ENCODE data around the gene ITGB3. TPM values are rescaled to one million over a fixed set of nuclear protein-coding genes. Genes with fewer than 3 reads are reported as not detected.

ITGB3 gene
- total and polyA plus RNA-seq, 9 of the 15 experiments (the other 6 are each of a cell fraction or from before 2014, with no cell fraction given): 0.08 to 2.6 (median 0.62) TPM; not detected in 1

DNA sequence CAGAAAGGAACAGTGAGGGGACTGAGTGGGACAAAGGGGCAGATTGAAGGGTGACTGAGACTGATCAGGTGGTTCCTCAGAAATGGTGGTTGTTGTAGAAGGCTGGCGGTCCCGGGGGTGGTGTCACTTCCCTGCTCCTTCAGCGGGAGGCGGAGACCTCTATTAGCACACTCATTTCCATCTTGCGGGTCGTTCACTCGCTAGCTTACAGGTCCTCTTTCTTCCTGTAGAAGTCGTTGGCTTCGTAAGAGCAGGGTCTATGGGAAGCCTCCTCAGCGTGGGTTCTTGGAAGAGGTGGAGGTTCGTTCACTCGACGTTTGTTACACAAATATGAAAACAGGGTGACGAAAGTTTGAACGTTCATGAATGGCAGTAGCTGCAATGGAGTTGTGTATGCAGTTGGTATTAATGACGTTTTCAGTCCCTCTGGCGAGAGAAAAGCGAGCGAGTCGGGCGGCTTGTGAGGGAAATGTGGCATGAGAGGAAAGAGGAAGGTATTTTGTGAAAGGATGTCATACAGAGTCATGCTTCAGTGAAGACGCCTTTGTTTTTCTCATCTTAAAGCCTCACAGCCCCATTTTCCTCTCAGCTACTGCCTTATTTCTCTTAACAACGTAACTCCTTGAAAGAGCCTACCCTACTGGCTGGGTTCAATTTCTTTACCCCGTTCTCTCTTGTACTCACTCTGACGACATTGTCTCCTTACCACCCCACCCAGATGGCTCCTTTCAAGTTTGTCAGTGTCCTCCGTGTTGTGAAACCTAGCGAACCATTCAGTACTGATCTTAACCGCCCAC lies 70.8 kb downstream of the ITGB3 start (continued):
- TF ChIP-seq ILF3 (IDR thresholded peaks at IDR 0.05; ENCODE audit: borderline replicate concordance): no peak

DNA sequence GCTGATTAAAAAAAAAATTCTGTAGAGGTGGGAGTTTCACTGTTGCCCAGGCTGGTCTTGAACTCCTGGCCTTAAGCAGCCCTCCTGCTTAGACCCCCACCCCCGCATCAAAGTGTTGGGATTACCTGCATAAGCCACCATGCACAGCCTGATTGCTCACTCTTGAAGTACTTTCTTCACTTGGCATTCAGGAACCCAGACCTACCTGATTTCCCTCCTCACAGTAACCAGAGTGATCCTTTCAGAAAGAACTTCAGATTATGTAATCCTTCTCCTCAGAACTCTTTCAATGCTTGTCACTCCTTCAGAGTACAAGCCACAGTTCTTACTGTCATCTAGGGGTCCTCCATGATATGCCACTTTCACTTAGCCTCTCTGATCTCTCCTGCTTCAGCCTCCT lies 71.5 kb downstream of the ITGB3 start:
- ATAC-seq (no peak), FAIRE-seq (no peak), DNase-seq (ENCODE audit: extremely low read depth in 1 of 4, low spot score in 3 of 4) (no peak)
- in situ Hi-C loops (cut with MboI) (no loop called here), intact Hi-C loops (cut with micrococcal nuclease) (no loop called here)
- Histone ChIP-seq H2AFZ (ENCODE audit: low read depth, low read length) (no peak overlapping the region), H3K4me3 (no peak overlapping the region), H4K20me1 (replicated peaks; ENCODE audit: control insufficient read depth, insufficient read depth, low read length) (no peaks in the 10 kb centered on the region), H3K9me1 (ENCODE audit: control insufficient read depth, insufficient read depth, low read length) (no peaks in the 10 kb centered on the region), H3K36me3 (ENCODE audit: control insufficient read depth, insufficient read depth, low read length) (no peaks in the 10 kb centered on the region), H3K27me3 (ENCODE audit: control insufficient read depth in 2 of 2, insufficient read depth in 2 of 2, low read length in 2 of 2) (no peaks in the 10 kb centered on the region), H3K79me2 (ENCODE audit: control insufficient read depth, insufficient read depth, low read length) (no peaks in the 10 kb centered on the region), H3K4me1 (replicated peaks in 1 of 2; ENCODE audit: control insufficient read depth in 2 of 2, insufficient read depth in 2 of 2, low read length in 2 of 2) (peaks cover 0 to 12% of the 10 kb centered on the region in 2 experiments; a peak in 2 of 5 replicates), H3K27ac (ENCODE audit: extremely low read depth, low read depth, low read length) (no peak overlapping the region), H3K4me2 (ENCODE audit: insufficient read depth, low read length) (no peak overlapping the region), H3K9ac (ENCODE audit: insufficient read depth in 1 of 2, low read depth in 2 of 2, low read length in 2 of 2) (no peak overlapping the region), H3K9me3 (replicated peaks; ENCODE audit: control insufficient read depth, insufficient read depth, low read depth, low read length) (no peaks in the 10 kb centered on the region)
- 50% methylated on average over 1 of the region's 1 CpG for WGBS (ENCODE audit: insufficient coverage, low coverage, missing lambda C conversion rate)
- POLR2A ChIA-PET: no interaction called here
- TF ChIP-seq ZNF277 (CRISPR knock-in tag; IDR thresholded peaks at IDR 0.05; ENCODE audit: borderline replicate concordance): no peak
- TF ChIP-seq LEF1 (IDR thresholded peaks at IDR 0.05): no peak
- TF ChIP-seq NR2F6 (CRISPR knock-in tag; IDR thresholded peaks at IDR 0.05): no peak
- no peak for TF ChIP-seq MAFF (IDR thresholded peaks at IDR 0.05; ENCODE audit: low read length)
- no peak for TF ChIP-seq MAZ (CRISPR knock-in tag; conservative IDR thresholded peaks at IDR 0.05 in 1 of 2, IDR thresholded peaks at IDR 0.05 in 1 of 2)
- no peak for TF ChIP-seq ZNF707 (CRISPR knock-in tag; conservative IDR thresholded peaks at IDR 0.05)
- TF ChIP-seq KLF16 (IDR thresholded peaks at IDR 0.05): no peak
- no peak for TF ChIP-seq ZNF3 (CRISPR knock-in tag; IDR thresholded peaks at IDR 0.05)
- TF ChIP-seq, protein P1, sequence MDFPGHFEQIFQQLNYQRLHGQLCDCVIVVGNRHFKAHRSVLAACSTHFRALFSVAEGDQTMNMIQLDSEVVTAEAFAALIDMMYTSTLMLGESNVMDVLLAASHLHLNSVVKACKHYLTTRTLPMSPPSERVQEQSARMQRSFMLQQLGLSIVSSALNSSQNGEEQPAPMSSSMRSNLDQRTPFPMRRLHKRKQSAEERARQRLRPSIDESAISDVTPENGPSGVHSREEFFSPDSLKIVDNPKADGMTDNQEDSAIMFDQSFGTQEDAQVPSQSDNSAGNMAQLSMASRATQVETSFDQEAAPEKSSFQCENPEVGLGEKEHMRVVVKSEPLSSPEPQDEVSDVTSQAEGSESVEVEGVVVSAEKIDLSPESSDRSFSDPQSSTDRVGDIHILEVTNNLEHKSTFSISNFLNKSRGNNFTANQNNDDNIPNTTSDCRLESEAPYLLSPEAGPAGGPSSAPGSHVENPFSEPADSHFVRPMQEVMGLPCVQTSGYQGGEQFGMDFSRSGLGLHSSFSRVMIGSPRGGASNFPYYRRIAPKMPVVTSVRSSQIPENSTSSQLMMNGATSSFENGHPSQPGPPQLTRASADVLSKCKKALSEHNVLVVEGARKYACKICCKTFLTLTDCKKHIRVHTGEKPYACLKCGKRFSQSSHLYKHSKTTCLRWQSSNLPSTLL (IDR thresholded peaks at IDR 0.05): no peak
- no peak for TF ChIP-seq NCOR1 (IDR thresholded peaks at IDR 0.05)
- CTCF ChIA-PET (ENCODE audit: low intra/inter-chr PET ratio): no interaction called here
- no TSS peak for BruUV-seq (replicated peaks)
